SJSA1 (cell line): ENCODE data around the gene MAVS. TPM values are rescaled to one million over a fixed set of nuclear protein-coding genes. Genes with fewer than 3 reads are reported as not detected.

Experiments
- DNase-seq, 2 experiments: peaks; one replicate each; pipeline ENCODE4 v3.0.0-alpha.2; 2015 to 2020; ENCODE audit warnings: low spot score in 2 of 2, low read depth in 1 of 2
- H3K27ac ChIP-seq: fragments of 250-450 bp; sonication (Bioruptor Pico); 2 replicates; pipeline ENCODE4 v1.5.1; 2020; ENCODE audit warnings: mild to moderate bottlenecking, moderate library complexity
- H3K27me3 ChIP-seq: fragments of 250-450 bp; sonication (Bioruptor Pico); replicated peaks from 2 replicates; pipeline ENCODE4 v1.5.1; 2020; ENCODE audit warnings: mild to moderate bottlenecking, moderate library complexity
- H3K36me3 ChIP-seq: fragments of 250-450 bp; sonication (Bioruptor Pico); 2 replicates; pipeline ENCODE4 v1.5.1; 2020; ENCODE audit warnings: mild to moderate bottlenecking
- H3K4me1 ChIP-seq: fragments of 250-450 bp; sonication (Bioruptor Pico); replicated peaks from 2 replicates; pipeline ENCODE4 v1.6.1; 2021; ENCODE audit warnings: mild to moderate bottlenecking
- H3K4me3 ChIP-seq: fragments of 250-450 bp; sonication (Bioruptor Pico); 2 replicates; pipeline ENCODE4 v1.5.1; 2020; ENCODE audit warnings: mild to moderate bottlenecking
- H3K9me3 ChIP-seq: fragments of 250-450 bp; sonication (Bioruptor Pico); replicated peaks from 2 replicates; pipeline ENCODE4 v1.5.1; 2020; ENCODE audit warnings: mild to moderate bottlenecking
- total RNA-seq: library from RNA; depleted of rRNA; stranded (reverse); fragments of >200 nt; shearing (Covaris generic); gene quantifications from 2 replicates; pipeline ENCODE4 v1.2.3, GENCODE V29; 2014; rRNA removed

The MAVS gene
- total RNA-seq, 1 experiment from 2014 or later, result 21.5 TPM

GRCh38 chr20:3925113-3925695 is 78.6 kb downstream of the MAVS start:
- Histone ChIP-seq H3K36me3 (peaks cover 67% of the 10 kb centered on the region), H3K4me3 (no peak overlapping the region), H3K4me1 (no peaks in the 10 kb centered on the region), H3K9me3 (no peaks in the 10 kb centered on the region), H3K27ac (no peak overlapping the region), H3K27me3 (no peaks in the 10 kb centered on the region)
- DNase-seq, result no peak

Other genes with a start within 250 kb of the MAVS start
- not detected in 2 replicates for gene GFRA4, start 183.4 kb upstream of the MAVS start, total RNA-seq
- gene ADAM33, start 164.8 kb upstream of the MAVS start, total RNA-seq, result not detected in 2 replicates
- not detected in 2 replicates for gene SIGLEC1, start 134.2 kb upstream of the MAVS start, total RNA-seq
- gene HSPA12B, start 114.1 kb upstream of the MAVS start, total RNA-seq, result not detected in 2 replicates
- 31.9 and 40.0 TPM in 2 replicates for gene ADISSP, start 79.1 kb upstream of the MAVS start, total RNA-seq
- gene SPEF1, start 65.4 kb upstream of the MAVS start, total RNA-seq, result not detected in 2 replicates
- gene CENPB, start 60.1 kb upstream of the MAVS start, total RNA-seq, result 144 and 158 TPM in 2 replicates
- 74.6 and 76.0 TPM in 2 replicates for gene CDC25B, start 50.5 kb upstream of the MAVS start, total RNA-seq
- 17.2 and 17.7 TPM in 2 replicates for gene AP5S1, start 26.3 kb upstream of the MAVS start, total RNA-seq
- 66.3 and 70.6 TPM in 2 replicates for gene PANK2, start 42.6 kb downstream of the MAVS start, total RNA-seq
- 8.8 and 9.6 TPM in 2 replicates for gene RNF24, start 168.7 kb downstream of the MAVS start, total RNA-seq